ENCODE measurements around the gene CYP26A1. TPM values are rescaled to one million over a fixed set of nuclear protein-coding genes. Genes with fewer than 3 reads are reported as not detected.
"Not testable (repeated sequence)": the region's sequence is repeated elsewhere in the genome, so short reads cannot be mapped to it uniquely, and the experiment has no call there.

The CYP26A1 gene
- total RNA-seq, 1 donor from 2014 or later = not detected

GRCh38 chr10:93096901-93097300 lies 23.2 kb downstream of the CYP26A1 start:
- Histone ChIP-seq H3K4me3 (ENCODE audit: low read depth, low read length) (no peak overlapping the region), H3K36me3 (ENCODE audit: control insufficient read depth, insufficient read depth, low read length) (no peaks in the 10 kb centered on the region), H3K27me3 (ENCODE audit: control insufficient read depth, insufficient read depth, low read length) (no peaks in the 10 kb centered on the region)
- no peak for DNase-seq (ENCODE audit: low read depth)
- no peak for TF ChIP-seq CTCF (IDR thresholded peaks at IDR 0.05; ENCODE audit: insufficient read depth, low read length, poor library complexity, severe bottlenecking)

- Histone ChIP-seq H3K4me3 (ENCODE audit: low read depth, low read length) (no peak overlapping the region), H3K27me3 (ENCODE audit: control insufficient read depth, insufficient read depth, low read length) (no peaks in the 10 kb centered on the region), H3K36me3 (ENCODE audit: control insufficient read depth, insufficient read depth, low read length) (no peaks in the 10 kb centered on the region)
- TF ChIP-seq CTCF (IDR thresholded peaks at IDR 0.05; ENCODE audit: insufficient read depth, low read length, poor library complexity, severe bottlenecking) = no peak
- DNase-seq (ENCODE audit: low read depth) = no peak
Observed at GRCh38 chr10:93097386-93097785, 23.7 kb downstream of the CYP26A1 start.

- H3K27me3 ChIP-seq (ENCODE audit: control insufficient read depth, insufficient read depth, low read length) = no peaks in the 10 kb centered on the region
- TF ChIP-seq CTCF (IDR thresholded peaks at IDR 0.05; ENCODE audit: insufficient read depth, low read length, poor library complexity, severe bottlenecking) = no peak
- DNase-seq (ENCODE audit: low read depth) = no peak
Observed at GRCh38 chr10:93098816-93099215, 25.1 kb downstream of the CYP26A1 start.

GRCh38 chr10:93099670-93100069 lies 26.0 kb downstream of the CYP26A1 start:
- Histone ChIP-seq H3K36me3 (ENCODE audit: control insufficient read depth, insufficient read depth, low read length) (no peaks in the 10 kb centered on the region), H3K27me3 (ENCODE audit: control insufficient read depth, insufficient read depth, low read length) (no peaks in the 10 kb centered on the region), H3K4me3 (ENCODE audit: low read depth, low read length) (no peak overlapping the region)
- DNase-seq (ENCODE audit: low read depth) = no peak
- TF ChIP-seq CTCF (IDR thresholded peaks at IDR 0.05; ENCODE audit: insufficient read depth, low read length, poor library complexity, severe bottlenecking) = no peak

More at GRCh38 chr10:93098816-93099215, 25.1 kb downstream of the CYP26A1 start:
- no peak overlapping the region for H3K4me3 ChIP-seq (ENCODE audit: low read depth, low read length)
- no peaks in the 10 kb centered on the region for H3K36me3 ChIP-seq (ENCODE audit: control insufficient read depth, insufficient read depth, low read length)

- DNase-seq (ENCODE audit: low read depth) = not testable (repeated sequence)
Observed at GRCh38 chr10:93101148-93101547, 27.5 kb downstream of the CYP26A1 start.

GRCh38 chr10:93103953-93104352 lies 30.3 kb downstream of the CYP26A1 start:
- Histone ChIP-seq H3K36me3 (ENCODE audit: control insufficient read depth, insufficient read depth, low read length) (no peaks in the 10 kb centered on the region), H3K4me3 (ENCODE audit: low read depth, low read length) (no peak overlapping the region), H3K27me3 (ENCODE audit: control insufficient read depth, insufficient read depth, low read length) (no peaks in the 10 kb centered on the region)
- TF ChIP-seq CTCF (IDR thresholded peaks at IDR 0.05; ENCODE audit: insufficient read depth, low read length, poor library complexity, severe bottlenecking) = no peak
- DNase-seq (ENCODE audit: low read depth) = no peak

More at GRCh38 chr10:93101148-93101547, 27.5 kb downstream of the CYP26A1 start:
- H3K4me3 ChIP-seq (ENCODE audit: low read depth, low read length); H3K27me3 ChIP-seq (ENCODE audit: control insufficient read depth, insufficient read depth, low read length); H3K36me3 ChIP-seq (ENCODE audit: control insufficient read depth, insufficient read depth, low read length): not testable (repeated sequence)

All from kidney epithelial cell (primary cell).